ENCODE measurements around the gene PTHLH.

PTHLH gene

GRCh38 chr12:27924350-27925135 lies 48.0 kb downstream of the PTHLH start:
- no peak for TF ChIP-seq CTCF (conservative IDR thresholded peaks at IDR 0.05)
- H3K27ac ChIP-seq, result no peak overlapping the region

GRCh38 chr12:27922531-27923139 lies 49.9 kb downstream of the PTHLH start:
- no peak overlapping the region for H3K27ac ChIP-seq

GRCh38 chr12:27919671-27920235 lies 52.8 kb downstream of the PTHLH start:
- H3K27ac ChIP-seq, result no peak overlapping the region
- TF ChIP-seq CTCF (conservative IDR thresholded peaks at IDR 0.05), result no peak

More at GRCh38 chr12:27922531-27923139, 49.9 kb downstream of the PTHLH start:
- TF ChIP-seq CTCF (conservative IDR thresholded peaks at IDR 0.05), result no peak

GRCh38 chr12:27915536-27915935 lies 57.0 kb downstream of the PTHLH start:
- no peak for TF ChIP-seq CTCF (conservative IDR thresholded peaks at IDR 0.05)

GRCh38 chr12:27915021-27915420 lies 57.5 kb downstream of the PTHLH start:
- no peak for TF ChIP-seq CTCF (conservative IDR thresholded peaks at IDR 0.05)
- H3K27ac ChIP-seq, result no peak overlapping the region

More at GRCh38 chr12:27915536-27915935, 57.0 kb downstream of the PTHLH start:
- H3K27ac ChIP-seq, result no peak overlapping the region

GRCh38 chr12:27913999-27914614 lies 58.4 kb downstream of the PTHLH start:
- TF ChIP-seq CTCF (conservative IDR thresholded peaks at IDR 0.05), result no peak
- no peak overlapping the region for H3K27ac ChIP-seq

GRCh38 chr12:27911397-27911796 lies 61.1 kb downstream of the PTHLH start:
- TF ChIP-seq CTCF (conservative IDR thresholded peaks at IDR 0.05), result no peak
- no peak overlapping the region for H3K27ac ChIP-seq

All from VCaP (cell line).